PC-3 (cell line): ENCODE measurements around the gene TPH1. TPM values are rescaled to one million over a fixed set of nuclear protein-coding genes. Genes with fewer than 3 reads are reported as not detected.

Experiments used
- ATAC-seq: fragments of 200-7000 bp; cut with Tn5 transposase; 2 replicates; pipeline ENCODE4 v1.9.1; 2020; ENCODE audit warnings: mild to moderate bottlenecking, moderate library complexity
- BruUV-seq: library from RNA; stranded (reverse); fragments of 400-500 nt; replicated peaks from 2 replicates; lab custom pipeline; 2021; lab: Mats Ljungman, UMichigan
- CTCF ChIA-PET: fragments of 300-600 bp; sonication (Branson Sonifier 250); formaldehyde crosslinking; loops from one replicate; lab custom pipeline; 2022; ENCODE audit warnings: antibody characterized with exemption; lab: Charles Lee
- POLR2A ChIA-PET: fragments of 300-600 bp; sonication (Branson Sonifier 250); formaldehyde crosslinking; loops from one replicate; lab custom pipeline; 2022; ENCODE audit warnings: antibody characterized with exemption; ENCODE audit not compliant: unreplicated experiment; lab: Charles Lee
- DNase-seq: peaks from one replicate; pipeline ENCODE4 v3.0.0-alpha.2; 2015
- H2AFZ ChIP-seq: fragments of 300-600 bp; sonication (generic); 2 replicates; pipeline ENCODE4 v1.6.0; 2016; ENCODE audit warnings: antibody characterized with exemption, low read length
- H3F3A ChIP-seq: fragments of 300-600 bp; sonication (generic); one replicate; pipeline ENCODE4 v1.6.0; 2017; ENCODE audit warnings: antibody characterized with exemption, low read length, control low read depth, mild to moderate bottlenecking; ENCODE audit not compliant: unreplicated experiment
- H3K27ac ChIP-seq: fragments of 300-600 bp; sonication (generic); 2 replicates; pipeline ENCODE4 v1.5.1; 2016; ENCODE audit warnings: mild to moderate bottlenecking, low read length
- H3K27me3 ChIP-seq: fragments of 300-600 bp; sonication (generic); 2 replicates; pipeline ENCODE4 v1.6.1; 2016; ENCODE audit warnings: low read length, mixed read lengths
- H3K36me3 ChIP-seq: fragments of 300-600 bp; sonication (generic); 2 replicates; pipeline ENCODE4 v1.6.1; 2016; ENCODE audit warnings: low read depth, mixed run types, low read length, mixed read lengths
- H3K4me1 ChIP-seq: fragments of 300-600 bp; sonication (generic); 2 replicates; pipeline ENCODE4 v1.5.1; 2016; ENCODE audit warnings: low read length; ENCODE audit not compliant: insufficient read depth
- H3K4me2 ChIP-seq: fragments of 300-600 bp; sonication (generic); 2 replicates; pipeline ENCODE4 v1.6.0; 2016; ENCODE audit warnings: low read length
- H3K4me3 ChIP-seq: fragments of 300-600 bp; sonication (generic); 2 replicates; pipeline ENCODE4 v1.5.1; 2016; ENCODE audit warnings: mild to moderate bottlenecking, low read length, mixed read lengths
- H3K79me2 ChIP-seq: fragments of 300-600 bp; sonication (generic); 2 replicates; pipeline ENCODE4 v1.6.1; 2017; ENCODE audit warnings: low read length, mixed read lengths
- H3K9ac ChIP-seq: fragments of 300-600 bp; sonication (generic); 2 replicates; pipeline ENCODE4 v1.6.0; 2016; ENCODE audit warnings: mild to moderate bottlenecking, low read length
- H3K9me2 ChIP-seq: fragments of 300-600 bp; sonication (generic); replicated peaks from 2 replicates; pipeline ENCODE4 v1.6.1; 2016; ENCODE audit warnings: mixed run types, low read length, mixed read lengths
- H3K9me3 ChIP-seq: fragments of 300-600 bp; sonication (generic); 2 replicates; pipeline ENCODE4 v1.6.1; 2016; ENCODE audit warnings: low read length, mixed read lengths
- H4K20me1 ChIP-seq: fragments of 300-600 bp; sonication (generic); 2 replicates; pipeline ENCODE4 v1.6.1; 2016; ENCODE audit warnings: low read length, mixed read lengths
- CTCF ChIP-seq: fragments of 300-600 bp; sonication (generic); conservative IDR thresholded peaks from 2 replicates; pipeline ENCODE4 v1.5.1; 2017; ENCODE audit warnings: antibody characterized with exemption, low read depth, mild to moderate bottlenecking, low read length
- EZH2 ChIP-seq: fragments of 300-600 bp; sonication (generic); IDR thresholded peaks from one replicate; pipeline ENCODE4 v1.6.1; 2017; ENCODE audit warnings: antibody characterized with exemption, mild to moderate bottlenecking, low read length; ENCODE audit not compliant: unreplicated experiment
- EZH2phosphoT487 ChIP-seq: fragments of 300-600 bp; sonication (generic); IDR thresholded peaks from 2 replicates; pipeline ENCODE4 v1.6.1; 2018; ENCODE audit warnings: mild to moderate bottlenecking, antibody characterized with exemption, low read length, borderline replicate concordance
- intact Hi-C: fragments of 100-400 bp; cut with micrococcal nuclease; formaldehyde crosslinking; loops from 2 replicates; pipeline ENCODE4 v1.9.0; 2023
- total RNA-seq: library from RNA; depleted of rRNA; stranded (reverse); fragments of >200 nt; gene quantifications from 2 replicates; pipeline ENCODE4 v1.2.3, GENCODE V29; 2014

TPH1 gene
- total RNA-seq, 1 experiment from 2014 or later: 0.07 TPM

DNA sequence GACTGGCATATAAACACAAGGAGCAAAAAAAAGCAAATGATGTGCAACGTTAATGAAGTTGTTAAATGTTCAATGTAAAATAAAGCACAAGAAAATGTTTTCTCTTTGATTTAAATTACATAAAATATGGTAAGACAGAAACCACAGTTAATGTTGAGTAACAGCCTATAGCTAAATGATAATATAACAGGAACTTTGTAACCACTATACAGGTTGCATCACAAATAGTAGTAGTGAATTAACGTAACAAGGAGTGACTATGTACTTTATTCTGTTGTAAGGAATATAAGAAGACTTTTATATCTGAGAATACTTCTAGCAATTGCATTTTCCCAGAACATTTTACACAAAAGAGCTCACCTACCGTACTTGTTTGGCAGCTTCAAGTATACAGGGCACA lies 42.9 kb upstream of the TPH1 start:
- H4K20me1 ChIP-seq: no peaks in the 10 kb centered on the region
- H3K4me2 ChIP-seq: no peak overlapping the region
- no peaks in the 10 kb centered on the region for H3K9me3 ChIP-seq
- H3K27me3 ChIP-seq: no peaks in the 10 kb centered on the region
- H3K9ac ChIP-seq: no peak overlapping the region
- H3K9me2 ChIP-seq: no peaks in the 10 kb centered on the region
- ATAC-seq (no peak), DNase-seq (no peak)
- TF ChIP-seq EZH2: no peak
- no peak for TF ChIP-seq EZH2phosphoT487
- intact Hi-C loops: no loop called here
- ChIA-PET POLR2A (no interaction called here), CTCF (interaction anchor here (0.5 to 1.0 kb wide), 2 partner anchors 9 to 17 kb away, joined by 3 read pairs; no protein-coding TSS in a partner anchor)
- no peaks in the 10 kb centered on the region for H3F3A ChIP-seq
- H3K27ac ChIP-seq: no peak overlapping the region
- no TSS peak for BruUV-seq
- H3K36me3 ChIP-seq: peaks cover 36% of the 10 kb centered on the region
- H3K4me1 ChIP-seq: no peaks in the 10 kb centered on the region
- no peak overlapping the region for H2AFZ ChIP-seq
- no peak overlapping the region for H3K4me3 ChIP-seq
- no peaks in the 10 kb centered on the region for H3K79me2 ChIP-seq

GRCh38 chr11:18088366-18088765 lies 42.3 kb upstream of the TPH1 start:
- no TSS peak for BruUV-seq
- CTCF ChIA-PET: interaction anchor here (1.0 kb wide), 1 partner anchor 18 kb away, joined by 3 read pairs; no protein-coding TSS in a partner anchor

DNA sequence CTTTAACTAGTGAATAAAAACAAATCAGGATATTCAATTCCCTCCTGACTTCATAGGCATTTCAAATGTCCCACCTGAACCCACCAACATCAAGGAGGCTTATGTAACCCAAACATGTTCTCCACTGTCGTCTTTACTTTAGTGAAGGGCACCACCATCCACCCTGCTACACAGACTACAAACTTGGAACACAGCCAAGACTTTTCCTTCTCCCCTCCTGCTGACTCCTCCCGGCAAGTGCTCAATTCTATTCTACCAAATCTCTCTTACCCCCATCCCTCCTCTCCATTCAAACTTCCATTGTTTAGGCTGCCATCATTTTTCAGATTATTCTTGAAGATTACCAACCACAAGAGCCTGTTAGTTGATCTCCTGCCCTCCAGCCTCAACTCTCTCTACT lies 35.5 kb upstream of the TPH1 start:
- H3K27me3 ChIP-seq: no peaks in the 10 kb centered on the region
- intact Hi-C loops: loop anchor here (5.0 kb wide), 1 partner anchor 89 kb away; no protein-coding TSS in a partner anchor
- no peaks in the 10 kb centered on the region for H3K9me2 ChIP-seq
- no peaks in the 10 kb centered on the region for H3K79me2 ChIP-seq
- H3F3A ChIP-seq: no peaks in the 10 kb centered on the region
- no peak overlapping the region for H3K4me2 ChIP-seq
- H4K20me1 ChIP-seq: no peaks in the 10 kb centered on the region
- TF ChIP-seq CTCF: no peak
- TF ChIP-seq EZH2: no peak
- TF ChIP-seq EZH2phosphoT487: no peak
- H3K9ac ChIP-seq: no peak overlapping the region
- DNase-seq: no peak
- H3K4me3 ChIP-seq: no peak overlapping the region
- H2AFZ ChIP-seq: no peak overlapping the region
- H3K4me1 ChIP-seq: no peaks in the 10 kb centered on the region
- no peak overlapping the region for H3K27ac ChIP-seq
- no TSS peak for BruUV-seq
- H3K36me3 ChIP-seq: peaks cover 26% of the 10 kb centered on the region
- CTCF ChIA-PET: no interaction called here
- H3K9me3 ChIP-seq: no peaks in the 10 kb centered on the region
- POLR2A ChIA-PET: no interaction called here
- ATAC-seq: no peak

More at GRCh38 chr11:18088366-18088765, 42.3 kb upstream of the TPH1 start:
- Histone ChIP-seq H3K9me3 (no peaks in the 10 kb centered on the region), H3K36me3 (peaks cover 30% of the 10 kb centered on the region), H3K4me1 (no peaks in the 10 kb centered on the region), H3F3A (no peaks in the 10 kb centered on the region), H3K27me3 (no peaks in the 10 kb centered on the region), H3K27ac (no peak overlapping the region), H4K20me1 (no peaks in the 10 kb centered on the region), H2AFZ (no peak overlapping the region), H3K79me2 (no peaks in the 10 kb centered on the region), H3K9me2 (no peaks in the 10 kb centered on the region), H3K4me3 (no peak overlapping the region), H3K9ac (no peak overlapping the region), H3K4me2 (no peak overlapping the region)
- DNase-seq (no peak), ATAC-seq (no peak)
- TF ChIP-seq EZH2 (no peak), CTCF (no peak), EZH2phosphoT487 (no peak)
- POLR2A ChIA-PET: no interaction called here
- intact Hi-C loops: no loop called here
